Measurements from ENCODE around the gene UBE2I.
"Not testable (repeated sequence)": the region's sequence is repeated elsewhere in the genome, so short reads cannot be mapped to it uniquely, and the experiment has no call there.

UBE2I gene

GRCh38 chr16:1293921-1294656 is 15.3 kb upstream of the UBE2I start:
- DNase-seq, result no peak

DNA sequence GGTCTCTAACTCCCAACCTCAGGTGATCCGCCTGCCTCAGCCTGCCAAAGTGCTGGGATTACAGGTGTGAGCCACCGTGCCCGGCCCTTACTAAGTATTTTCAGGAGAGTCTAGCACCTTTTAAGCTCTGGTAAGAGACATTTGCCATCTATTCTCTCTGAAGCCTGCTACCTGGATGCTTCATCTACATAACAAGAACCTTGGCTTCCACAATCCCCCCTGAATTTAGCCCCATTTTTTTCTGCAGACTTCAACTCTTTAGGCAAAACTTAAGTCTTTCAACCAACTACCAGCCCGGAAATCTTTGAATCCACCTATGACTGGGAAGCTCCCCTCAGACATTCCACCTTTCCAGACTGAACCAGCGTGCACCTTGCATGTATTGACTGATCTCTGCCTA is 14.0 kb upstream of the UBE2I start:
- no peak for DNase-seq

GRCh38 chr16:1296688-1297017 is 12.8 kb upstream of the UBE2I start:
- not testable (repeated sequence) for DNase-seq

DNA sequence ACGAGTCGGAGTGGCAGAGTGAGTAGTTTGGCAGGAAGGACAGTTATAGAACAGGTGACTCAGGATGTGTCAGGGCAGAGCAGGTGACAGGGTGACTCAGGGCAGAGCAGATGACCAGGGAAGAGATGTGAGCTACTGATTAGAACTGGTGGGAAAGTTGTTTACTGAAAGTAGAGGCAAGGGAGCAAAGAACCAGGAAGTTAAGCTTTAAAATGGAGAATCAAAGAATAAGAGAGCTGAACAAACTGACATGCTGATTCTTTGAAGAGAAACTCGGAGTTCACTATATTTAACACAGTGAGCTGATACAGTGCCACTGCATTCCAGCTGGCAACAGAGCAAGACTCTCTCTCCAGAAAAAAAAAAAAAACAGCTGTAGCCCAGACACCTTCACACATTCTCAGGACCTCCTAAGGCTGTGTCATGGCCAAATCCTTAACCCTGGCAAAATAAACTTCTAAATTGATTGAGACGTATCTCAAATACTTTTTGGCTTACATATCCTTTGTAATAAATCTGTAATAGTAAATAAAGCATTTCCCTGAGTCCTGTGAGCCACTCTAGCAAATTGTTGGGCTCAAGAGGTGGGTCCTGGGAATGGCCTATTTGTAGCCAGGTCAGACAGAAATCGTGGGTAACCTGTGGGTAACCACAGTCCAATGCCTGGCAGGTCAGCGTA is 12.3 kb upstream of the UBE2I start:
- DNase-seq, result no peak

DNA sequence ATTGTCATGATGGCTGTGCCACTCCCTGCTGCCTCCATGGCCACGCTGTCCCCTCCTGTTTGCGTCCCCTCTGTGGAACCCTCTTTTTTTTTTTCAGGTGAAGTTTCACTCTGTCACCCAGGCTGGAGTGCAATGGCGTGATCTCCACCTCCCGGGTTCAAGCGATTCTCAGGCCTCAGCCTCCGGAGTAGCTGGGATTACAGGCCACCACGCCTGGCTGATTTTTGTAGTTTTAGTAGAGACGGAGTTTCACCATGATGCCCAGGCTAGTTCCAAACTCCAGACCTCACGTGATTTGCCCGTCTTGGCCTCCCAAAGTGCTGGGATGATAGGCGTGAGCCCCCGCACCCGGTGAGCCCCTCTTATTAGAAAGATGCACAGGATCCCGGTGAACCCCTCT is 11.0 kb upstream of the UBE2I start:
- DNase-seq, result no peak

DNA sequence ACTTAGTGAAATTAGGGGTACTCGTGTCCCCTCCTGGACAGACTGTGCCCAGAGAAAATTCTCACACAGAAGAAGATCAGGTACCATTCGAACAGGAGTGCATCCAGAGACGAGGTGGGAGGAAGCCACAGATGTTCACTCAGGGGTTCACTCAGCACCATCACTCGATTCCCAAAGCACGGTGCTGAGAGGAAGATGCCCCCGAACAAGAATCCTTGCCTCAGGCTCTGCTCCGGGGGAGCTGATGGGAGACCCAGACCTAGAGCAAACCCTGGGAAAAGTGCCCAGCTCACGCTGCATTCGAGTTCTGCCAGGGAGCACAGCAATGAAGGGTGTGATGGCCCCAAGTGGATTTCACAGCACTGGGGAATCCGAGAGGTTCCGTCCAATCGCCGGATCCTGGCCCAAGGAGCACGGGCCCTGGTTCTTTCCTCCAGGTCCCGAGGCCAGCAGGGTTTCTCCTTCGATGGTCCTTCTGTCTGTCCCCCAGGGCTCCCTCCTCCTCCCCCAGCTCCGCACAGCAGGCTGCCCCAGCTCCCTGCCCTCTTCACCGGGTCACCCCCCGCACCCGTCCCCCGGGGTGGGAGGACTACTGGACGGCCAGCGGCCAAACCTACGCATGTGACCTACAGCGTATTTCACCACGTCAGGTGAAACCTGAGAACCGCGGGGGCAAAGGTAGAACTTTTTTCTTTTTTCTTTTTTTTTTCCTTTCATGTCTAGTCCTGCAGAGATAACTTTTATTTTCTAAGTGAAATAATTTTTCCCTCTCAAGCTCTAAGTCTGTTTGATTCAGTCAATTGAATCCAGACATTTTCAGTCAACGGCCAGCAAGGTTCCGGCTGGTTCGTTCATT is 10.2 kb upstream of the UBE2I start:
- no peak for DNase-seq

- no peak for DNase-seq
These were observed 9.6 kb upstream of the UBE2I start for GRCh38 chr16:1299868-1300203.

- peak; percentile 61 for DNase-seq
These were observed 8.6 kb upstream of the UBE2I start for GRCh38 chr16:1300664-1301476.

DNA sequence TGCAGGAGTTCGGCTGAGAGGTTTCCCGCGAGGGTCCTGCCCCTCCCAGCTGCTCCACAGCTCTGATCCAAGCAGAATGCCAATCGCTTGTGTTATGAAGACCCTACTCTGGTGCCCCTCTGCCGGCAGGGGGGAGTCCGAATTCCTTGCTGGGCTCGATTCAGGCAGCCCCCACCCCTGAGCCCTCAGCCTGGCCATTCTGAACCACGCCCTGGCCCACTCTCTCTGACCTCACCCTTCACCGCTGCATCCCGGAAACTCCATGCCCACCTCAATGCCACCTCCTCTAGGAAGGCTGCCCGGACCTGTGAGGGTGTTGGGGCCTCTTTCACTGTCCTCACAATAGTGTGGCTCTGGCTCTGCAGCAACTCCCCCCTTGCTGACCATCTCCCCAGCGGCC is 7.9 kb upstream of the UBE2I start:
- no peak for DNase-seq

GRCh38 chr16:1305823-1306222 is 3.6 kb upstream of the UBE2I start:
- no peak for DNase-seq

DNA sequence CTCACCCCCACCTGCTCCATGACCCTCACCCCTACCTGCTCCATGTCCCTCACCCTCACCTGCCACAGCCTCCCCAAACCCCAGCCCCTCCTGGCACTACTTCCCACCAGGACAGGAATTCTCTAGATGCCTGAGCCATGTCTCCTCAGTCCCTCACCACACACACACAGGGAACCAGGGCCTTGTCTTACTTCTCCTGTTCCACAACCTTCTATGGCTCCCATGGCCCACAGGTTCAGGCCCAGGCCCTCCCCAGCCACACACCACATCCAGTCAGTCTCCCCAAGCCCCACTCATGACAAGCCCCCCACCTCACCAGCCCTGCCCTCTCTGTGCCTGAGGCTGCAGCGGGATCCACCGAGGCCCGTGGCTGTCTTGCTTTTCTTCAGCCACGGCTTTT is 3.1 kb upstream of the UBE2I start:
- no peak for DNase-seq

DNA sequence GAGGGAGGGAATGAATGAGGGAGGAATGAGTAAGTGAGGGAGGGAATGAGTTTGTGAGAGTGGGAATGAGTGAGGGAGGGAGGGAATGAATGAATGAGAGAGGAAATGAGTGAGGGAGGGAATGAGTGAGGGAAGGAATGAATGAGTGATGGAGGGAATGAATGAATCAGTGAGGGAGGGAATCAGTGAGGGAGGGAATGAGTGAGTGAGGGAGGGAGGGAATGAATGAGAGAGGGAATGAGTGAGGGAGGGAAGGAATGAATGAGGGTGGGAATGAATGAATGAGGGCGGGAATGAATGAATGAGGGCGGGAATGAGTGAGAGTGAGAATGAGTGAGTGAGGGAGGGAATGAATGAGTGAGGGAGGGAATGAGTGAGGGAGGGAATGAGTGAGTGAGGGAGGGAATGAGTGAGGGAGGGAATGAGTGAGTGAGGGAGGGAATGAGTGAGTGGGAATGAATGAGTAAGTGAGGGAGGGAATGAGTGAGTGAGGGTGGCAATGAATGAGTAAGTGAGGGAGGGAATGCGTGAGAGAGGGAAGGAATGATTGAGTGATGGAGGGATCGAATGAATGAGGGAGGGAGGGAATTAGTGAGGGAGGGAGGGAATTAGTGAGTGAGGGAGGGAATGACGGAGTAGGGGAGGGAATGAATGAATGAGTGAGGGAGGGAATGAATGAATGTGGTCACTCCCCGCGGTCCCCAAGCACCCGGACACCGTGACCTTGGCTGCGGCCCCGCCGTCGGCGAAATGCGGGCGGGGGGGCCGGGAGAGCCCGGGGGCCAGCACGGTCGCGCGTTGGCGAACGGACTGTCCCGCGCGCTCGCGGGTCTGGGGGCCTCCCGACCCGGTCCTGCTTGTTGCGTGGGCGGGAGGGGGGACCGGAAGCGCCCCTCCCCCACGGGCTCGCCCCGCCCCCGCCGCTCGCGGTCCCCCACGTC is 1.1 kb upstream of the UBE2I start:
- no peak for DNase-seq

DNA sequence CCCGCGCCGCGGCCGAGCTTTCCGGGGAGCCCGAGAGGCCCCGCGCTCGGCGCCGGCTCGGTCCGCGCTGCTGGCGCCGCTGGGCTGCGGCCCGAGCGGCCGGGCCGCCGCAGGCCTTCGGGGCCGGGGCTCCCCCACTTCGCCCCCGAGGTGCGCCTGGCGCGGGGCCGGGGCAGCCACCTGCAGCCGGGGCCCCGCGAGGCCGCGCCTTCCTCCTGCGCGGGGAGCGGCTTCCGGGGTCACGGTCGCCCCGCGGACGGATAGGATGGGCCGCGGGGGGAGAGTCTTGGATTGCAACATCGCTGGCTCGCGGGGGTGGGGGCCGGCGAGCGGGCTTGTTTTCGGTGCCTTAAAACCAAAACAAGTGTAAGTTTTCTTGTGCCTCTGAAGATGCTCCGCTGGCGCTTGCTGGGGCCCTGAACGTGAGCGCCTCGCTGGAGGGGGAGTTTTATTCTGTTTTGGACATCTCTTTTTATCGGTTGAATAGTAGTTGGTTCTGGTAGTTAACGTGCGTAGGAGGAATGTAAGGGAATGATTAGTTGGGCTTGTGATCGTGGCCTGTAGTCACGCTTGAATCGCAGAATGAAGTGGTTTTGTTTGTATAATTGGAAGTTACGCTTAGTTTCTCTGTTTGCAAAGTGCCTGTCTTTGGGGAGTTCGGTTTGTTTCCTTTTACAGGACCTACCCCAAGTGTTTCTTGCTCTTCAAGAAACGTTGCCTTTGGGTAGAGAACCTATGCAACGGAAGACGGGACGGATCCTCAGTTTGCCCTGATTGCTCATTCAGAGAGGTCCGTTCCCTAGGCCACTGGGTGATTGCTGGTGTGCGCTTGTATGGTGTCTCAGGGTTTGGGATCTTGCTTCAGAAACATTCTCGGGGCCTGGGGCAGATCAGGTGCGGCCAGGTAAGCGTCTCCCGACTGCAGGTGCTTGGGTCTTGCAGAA is 724 bp downstream of the UBE2I start:
- peak; percentile 56 for DNase-seq

DNA sequence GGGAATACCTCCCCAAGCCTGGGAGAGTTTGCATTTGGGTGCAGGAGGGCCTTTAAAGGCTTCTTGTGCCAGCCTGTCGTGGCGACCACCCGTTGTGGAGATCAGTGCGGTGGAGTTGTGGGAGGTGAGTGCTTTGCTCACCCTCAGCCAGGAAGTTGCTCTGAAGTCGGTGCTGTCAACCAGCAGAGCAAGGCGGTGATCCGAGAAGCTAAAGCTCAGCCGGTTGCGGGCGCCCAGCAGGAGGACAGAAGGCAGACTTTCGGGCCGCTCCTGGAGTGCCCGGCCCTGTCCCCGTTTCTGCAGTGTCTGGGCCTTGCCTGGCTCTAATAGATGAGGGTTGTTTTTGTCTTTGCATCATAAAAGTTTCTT is 1.4 kb downstream of the UBE2I start:
- DNase-seq, result no peak

GRCh38 chr16:1311212-1311737 is 1.8 kb downstream of the UBE2I start:
- no peak for DNase-seq

DNA sequence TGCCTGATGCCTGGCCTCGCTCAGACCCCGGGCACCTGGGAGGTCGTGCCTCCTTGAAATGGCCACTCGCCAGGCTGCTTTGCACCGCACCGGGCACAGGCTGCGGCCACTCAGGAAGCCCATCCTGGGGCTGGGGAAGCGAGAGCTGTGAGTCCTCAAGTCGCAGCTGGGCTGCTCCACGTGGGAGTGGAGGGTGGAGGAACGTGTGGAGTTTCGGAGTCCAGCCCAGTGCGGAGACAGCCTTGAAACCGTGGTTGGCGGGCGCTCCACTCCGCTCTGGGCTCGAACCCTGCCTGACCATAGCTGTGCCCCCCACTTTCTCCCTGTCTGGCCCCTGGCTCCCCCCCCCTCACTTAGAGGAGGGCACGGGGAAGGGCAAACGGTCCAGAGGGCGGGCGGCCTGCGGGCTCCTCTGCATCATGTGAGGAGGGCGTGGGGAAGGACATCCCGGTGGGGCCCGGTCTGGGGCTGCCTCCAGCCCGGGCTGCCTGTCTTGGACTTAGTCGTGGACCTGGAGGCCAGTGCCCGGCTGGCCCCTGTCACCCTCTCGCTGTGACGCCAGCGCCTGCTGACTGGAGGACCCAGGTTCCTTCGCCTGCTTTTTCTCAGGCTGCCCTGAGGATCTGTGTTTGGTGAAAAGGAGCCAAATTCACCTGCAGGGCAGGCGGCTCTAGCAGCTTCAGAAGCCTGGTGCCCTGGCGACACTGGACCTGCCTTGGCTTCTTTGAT is 2.5 kb downstream of the UBE2I start:
- DNase-seq, result no peak

- DNase-seq, result no peak
These were observed 3.0 kb downstream of the UBE2I start for GRCh38 chr16:1312467-1312816.

DNA sequence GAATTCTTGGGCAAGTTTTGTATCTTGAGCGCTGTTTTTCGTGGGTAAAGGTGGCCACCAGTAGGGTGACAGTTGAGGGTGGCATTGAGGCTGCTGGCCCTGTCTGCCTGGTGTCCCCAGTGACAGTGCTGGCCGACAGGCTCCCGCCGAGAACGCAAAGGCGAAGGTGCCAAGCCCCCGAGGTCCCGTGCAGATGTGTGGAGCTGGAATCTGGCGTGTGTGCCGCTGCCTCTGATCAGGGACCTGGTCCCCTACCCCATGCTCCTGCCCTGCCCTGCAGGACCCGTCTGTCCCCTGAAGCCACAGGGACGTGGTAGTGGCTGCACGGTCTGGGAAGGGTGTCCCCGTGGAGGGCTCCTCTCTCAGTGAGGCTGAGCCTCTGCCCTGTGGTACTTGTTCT is 3.5 kb downstream of the UBE2I start:
- DNase-seq, result no peak

DNA sequence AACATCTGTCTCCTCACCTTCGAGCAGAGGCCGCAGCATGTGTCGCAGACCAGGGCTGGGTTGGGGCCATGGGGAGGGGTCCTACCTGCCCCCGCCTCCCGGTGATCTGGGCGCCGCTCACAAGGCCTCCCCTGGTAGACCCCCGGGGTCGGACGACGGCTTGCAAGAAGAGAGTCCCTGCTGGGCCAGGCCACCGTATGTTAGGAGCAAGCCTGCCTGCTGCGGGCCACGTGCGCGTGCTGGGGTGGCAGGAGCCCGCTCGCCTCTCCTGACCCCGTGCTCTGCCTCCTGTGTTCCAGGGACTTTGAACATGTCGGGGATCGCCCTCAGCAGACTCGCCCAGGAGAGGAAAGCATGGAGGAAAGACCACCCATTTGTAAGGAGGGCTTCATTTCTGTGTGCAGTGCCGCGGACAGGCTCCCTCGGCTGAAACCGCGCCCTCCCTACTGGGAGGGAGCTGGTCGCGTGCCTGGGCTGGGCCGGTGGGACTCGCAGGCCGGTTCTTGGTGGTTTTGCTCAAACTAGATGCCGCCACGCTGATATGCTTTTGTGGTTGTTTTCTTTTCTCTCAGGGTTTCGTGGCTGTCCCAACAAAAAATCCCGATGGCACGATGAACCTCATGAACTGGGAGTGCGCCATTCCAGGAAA is 4.4 kb downstream of the UBE2I start:
- DNase-seq, result no peak
